SK-N-MC (cell line): Measurements from ENCODE around the gene SELE.

ENCODE experiments used
- EZH2 ChIP-seq: fragments of 200-600 bp; sonication (generic); IDR thresholded peaks from one replicate; pipeline ENCODE4 v1.6.1; 2017; ENCODE audit warnings: antibody characterized with exemption
- FOXP2 ChIP-seq: optimal IDR thresholded peaks from 2 replicates; pipeline ENCODE3; 2011; ENCODE audit warnings: mild to moderate bottlenecking, moderate library complexity; ENCODE audit not compliant: insufficient read depth; ENCODE audit errors: extremely low read length, control extremely low read depth
- POLR2AphosphoS5 ChIP-seq: IDR thresholded peaks from 2 replicates; pipeline ENCODE4 v1.6.1; 2012; ENCODE audit warnings: mild to moderate bottlenecking, low read depth, low read length, borderline replicate concordance

- TF ChIP-seq EZH2 (no peak), POLR2AphosphoS5 (no peak), FOXP2 (no peak)
Measured at GRCh38 chr1:169699707-169700106, 34.2 kb downstream of the SELE start.
